ENCODE results near the gene CDC42BPB. TPM values are rescaled to one million over a fixed set of nuclear protein-coding genes. Genes with fewer than 3 reads are reported as not detected.

The CDC42BPB gene
- total RNA-seq, 1 donor from 2014 or later: 147 TPM

DNA sequence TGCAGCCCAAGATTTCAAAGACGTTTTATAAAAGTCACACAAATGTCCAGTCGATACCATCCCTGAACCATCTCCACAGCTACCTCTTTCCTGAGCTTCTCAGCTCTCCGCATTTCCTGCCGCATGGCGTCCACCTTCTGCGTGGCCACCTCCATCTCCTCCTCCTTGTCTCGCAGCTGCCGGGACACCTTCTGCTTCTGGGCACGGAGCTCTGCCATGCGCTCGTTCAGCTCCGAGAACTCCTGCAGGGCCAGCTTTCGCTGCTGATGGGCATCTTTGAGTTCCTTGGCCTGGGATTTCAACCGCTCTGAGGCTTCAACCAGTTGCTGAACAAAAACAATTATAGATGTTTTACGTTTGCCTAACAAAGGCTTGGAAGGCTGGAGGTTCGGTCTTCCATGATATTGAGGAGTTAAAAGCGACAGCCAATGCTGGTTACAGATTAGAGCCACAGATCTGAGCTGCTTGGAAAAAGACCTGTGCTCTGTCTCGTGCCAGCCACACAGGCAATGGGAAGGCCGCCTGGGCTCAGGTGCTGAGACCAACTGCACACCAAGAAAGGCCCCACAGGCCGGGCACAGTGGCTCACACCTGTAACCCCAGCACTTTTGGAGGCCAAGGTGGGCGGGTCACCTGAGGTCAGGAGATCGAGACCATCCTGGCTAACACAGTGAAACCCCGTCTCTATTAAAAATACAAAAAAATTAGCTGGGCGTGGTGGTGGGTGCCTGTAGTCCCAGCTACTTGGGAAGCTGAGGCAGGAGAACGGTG is 85.3 kb downstream of the CDC42BPB start:
- no peak for TF ChIP-seq CTCF (IDR thresholded peaks at IDR 0.05; ENCODE audit: insufficient read depth, low read length, poor library complexity, severe bottlenecking)
- peaks cover 4% of the 10 kb centered on the region for H3K36me3 ChIP-seq (ENCODE audit: control insufficient read depth, insufficient read depth, low read length)
- no peaks in the 10 kb centered on the region for H3K27me3 ChIP-seq (ENCODE audit: control insufficient read depth, insufficient read depth, low read length)
- no peak overlapping the region for H3K4me3 ChIP-seq (ENCODE audit: low read depth, low read length)
- no peak for DNase-seq (ENCODE audit: low read depth)

DNA sequence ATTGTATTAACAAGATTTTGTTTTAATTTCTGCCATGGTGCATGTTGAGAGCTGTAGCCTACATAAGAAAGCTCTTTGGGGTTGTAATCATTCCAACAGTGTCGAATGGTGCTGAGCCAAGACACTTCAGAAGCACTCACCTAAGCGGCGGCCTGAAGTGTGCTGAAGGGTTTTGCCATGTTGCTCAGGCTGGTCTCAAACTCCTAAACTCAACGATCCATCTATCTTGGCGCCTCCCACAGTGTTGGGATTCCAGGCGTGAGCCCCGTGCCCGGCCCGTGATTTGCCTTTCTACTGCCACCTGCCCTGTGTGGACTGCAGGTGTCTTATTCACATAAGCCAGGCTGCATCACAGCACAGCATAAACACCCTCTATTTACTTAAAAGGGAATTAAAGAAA is 86.0 kb downstream of the CDC42BPB start:
- DNase-seq (ENCODE audit: low read depth): no peak
- Histone ChIP-seq H3K36me3 (ENCODE audit: control insufficient read depth, insufficient read depth, low read length) (peaks cover 2% of the 10 kb centered on the region), H3K27me3 (ENCODE audit: control insufficient read depth, insufficient read depth, low read length) (no peaks in the 10 kb centered on the region), H3K4me3 (ENCODE audit: low read depth, low read length) (no peak overlapping the region)
- no peak for TF ChIP-seq CTCF (IDR thresholded peaks at IDR 0.05; ENCODE audit: insufficient read depth, low read length, poor library complexity, severe bottlenecking)

DNA sequence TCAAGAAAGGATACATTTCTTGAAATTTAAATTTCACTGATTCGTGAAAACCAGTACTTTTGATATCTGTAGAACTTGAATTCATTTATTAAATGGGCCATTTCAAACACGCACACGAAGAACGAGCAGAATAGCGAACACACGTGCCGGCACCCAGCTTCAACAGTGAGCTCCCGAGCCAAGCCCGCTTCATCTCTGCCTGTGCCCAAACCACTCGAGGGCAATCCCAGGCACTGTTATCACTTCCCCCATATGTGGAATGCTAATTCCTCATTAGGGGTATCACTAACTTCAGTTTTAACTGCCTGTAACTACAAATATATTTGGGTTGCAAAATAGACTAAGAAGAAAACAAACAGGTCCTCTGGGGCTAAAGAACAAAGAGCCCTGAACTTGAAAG is 86.9 kb downstream of the CDC42BPB start:
- DNase-seq (ENCODE audit: low read depth): no peak
- no peak overlapping the region for H3K4me3 ChIP-seq (ENCODE audit: low read depth, low read length)
- TF ChIP-seq CTCF (IDR thresholded peaks at IDR 0.05; ENCODE audit: insufficient read depth, low read length, poor library complexity, severe bottlenecking): no peak
- no peaks in the 10 kb centered on the region for H3K27me3 ChIP-seq (ENCODE audit: control insufficient read depth, insufficient read depth, low read length)
- H3K36me3 ChIP-seq (ENCODE audit: control insufficient read depth, insufficient read depth, low read length): peaks cover 1% of the 10 kb centered on the region

- no peak for DNase-seq (ENCODE audit: low read depth)
- peaks cover 1% of the 10 kb centered on the region for H3K36me3 ChIP-seq (ENCODE audit: control insufficient read depth, insufficient read depth, low read length)
- no peak overlapping the region for H3K4me3 ChIP-seq (ENCODE audit: low read depth, low read length)
- H3K27me3 ChIP-seq (ENCODE audit: control insufficient read depth, insufficient read depth, low read length): no peaks in the 10 kb centered on the region
- TF ChIP-seq CTCF (IDR thresholded peaks at IDR 0.05; ENCODE audit: insufficient read depth, low read length, poor library complexity, severe bottlenecking): no peak
Observed at GRCh38 chr14:102969901-102970300, 87.4 kb downstream of the CDC42BPB start.

GRCh38 chr14:102969060-102969791 is 88.1 kb downstream of the CDC42BPB start:
- Histone ChIP-seq H3K27me3 (ENCODE audit: control insufficient read depth, insufficient read depth, low read length) (no peaks in the 10 kb centered on the region), H3K4me3 (ENCODE audit: low read depth, low read length) (no peak overlapping the region), H3K36me3 (ENCODE audit: control insufficient read depth, insufficient read depth, low read length) (peaks cover 1% of the 10 kb centered on the region)
- TF ChIP-seq CTCF (IDR thresholded peaks at IDR 0.05; ENCODE audit: insufficient read depth, low read length, poor library complexity, severe bottlenecking): no peak
- no peak for DNase-seq (ENCODE audit: low read depth)
